ENCODE measurements around the gene IL32. TPM values are rescaled to one million over a fixed set of nuclear protein-coding genes. Genes with fewer than 3 reads are reported as not detected.
A peak's percentile ranks its signal among the peaks of the same experiment; 100 is the strongest.
"Not testable (repeated sequence)": the region's sequence is repeated elsewhere in the genome, so short reads cannot be mapped to it uniquely, and the experiment has no call there.

Gene IL32
- total and polyA plus RNA-seq, 8 donors: 151 to 928 (median 274) TPM

GRCh38 chr16:3065742-3066439, 451 bp downstream of the IL32 start:
- Histone ChIP-seq H3K27me3 (no peaks in the 10 kb centered on the region), H3K4me1 (peaks cover 0 to 8% (median 4%) of the 10 kb centered on the region in 3 donors), H3K4me3 (peak overlapping the region; percentile 19 to 76 (median 41)), H3K9me3 (no peaks in the 10 kb centered on the region), H3K27ac (peak overlapping the region; percentile 49 to 94 (median 80)), H3K36me3 (no peaks in the 10 kb centered on the region)
- ATAC-seq (peak in 3 of 4 donors; percentile 6 to 38 (median 14)), FAIRE-seq (no peak), DNase-seq (peak in 2 of 6 donors; percentile 64 to 70)
- 24 to 31% methylated on average over 25 to 26 of the region's 26 CpGs for WGBS, 2 donors
- no peak for TF ChIP-seq CTCF (IDR thresholded peaks at IDR 0.05)
- intact Hi-C loops (cut with DNase I): no loop called here

GRCh38 chr16:3066440-3066748, 954 bp downstream of the IL32 start:
- Histone ChIP-seq H3K36me3 (no peaks in the 10 kb centered on the region), H3K27me3 (no peaks in the 10 kb centered on the region), H3K9me3 (no peaks in the 10 kb centered on the region), H3K4me1 (peaks cover 0 to 8% (median 4%) of the 10 kb centered on the region in 3 donors), H3K4me3 (peak overlapping the region; percentile 19 to 76 (median 41)), H3K27ac (peak overlapping the region in 3 of 4 donors; percentile 49 to 94 (median 91))
- intact Hi-C loops (cut with DNase I): no loop called here
- 40 to 51% methylated on average over 7 of the region's 7 CpGs for WGBS, 2 donors
- FAIRE-seq (no peak), ATAC-seq (peak in 1 of 4 donors; percentile 0), DNase-seq (peak in 2 of 6 donors; percentile 64 to 65)
- TF ChIP-seq CTCF (IDR thresholded peaks at IDR 0.05): no peak

- Histone ChIP-seq H3K4me3 (peak overlapping the region in 2 of 4 donors; percentile 47 to 76), H3K36me3 (no peaks in the 10 kb centered on the region), H3K9me3 (no peaks in the 10 kb centered on the region), H3K27ac (peak overlapping the region in 2 of 4 donors; percentile 31 to 94), H3K4me1 (peaks cover 0 to 8% (median 4%) of the 10 kb centered on the region in 3 donors), H3K27me3 (no peaks in the 10 kb centered on the region)
- WGBS, 2 donors: 30 to 37% methylated on average over 4 of the region's 4 CpGs
- FAIRE-seq (no peak), ATAC-seq (no peak), DNase-seq (peak in 1 of 6 donors; percentile 50)
- no peak for TF ChIP-seq CTCF (IDR thresholded peaks at IDR 0.05)
- intact Hi-C loops (cut with DNase I): no loop called here
These were observed 3.0 kb downstream of the IL32 start for GRCh38 chr16:3068487-3068886.

GRCh38 chr16:3069146-3069545, 3.7 kb downstream of the IL32 start:
- H3K27ac ChIP-seq; FAIRE-seq; H3K27me3 ChIP-seq; H3K36me3 ChIP-seq; H3K9me3 ChIP-seq; H3K4me3 ChIP-seq; ATAC-seq; H3K4me1 ChIP-seq; intact Hi-C loops (cut with DNase I): not testable (repeated sequence)
- 92% methylated on average over 10 of the region's 11 CpGs for WGBS, 2 donors
- DNase-seq: peak in 1 of 6 donors; percentile 33

GRCh38 chr16:3070608-3071111, 5.2 kb downstream of the IL32 start:
- intact Hi-C loops (cut with DNase I): no loop called here

More at GRCh38 chr16:3070608-3071111, 5.2 kb downstream of the IL32 start:
- 73 to 79% methylated on average over 9 of the region's 9 CpGs for WGBS, 2 donors
- no peak for FAIRE-seq
- no peak overlapping the region for H3K4me3 ChIP-seq
- H3K27me3 ChIP-seq: no peaks in the 10 kb centered on the region
- no peak overlapping the region for H3K27ac ChIP-seq
- no peaks in the 10 kb centered on the region for H3K4me1 ChIP-seq
- peak in 1 of 4 donors; percentile 1 for ATAC-seq
- TF ChIP-seq CTCF (IDR thresholded peaks at IDR 0.05): no peak
- DNase-seq: peak in 1 of 6 donors; percentile 30
- H3K9me3 ChIP-seq: no peaks in the 10 kb centered on the region
- no peaks in the 10 kb centered on the region for H3K36me3 ChIP-seq
